Measurements from ENCODE around the gene USP6.

GRCh38 chr17:5121186-5121841, 5.5 kb downstream of the USP6 start:
- TF ChIP-seq CTCF (IDR thresholded peaks at IDR 0.05; ENCODE audit: poor library complexity) = no peak
- TF ChIP-seq EZH2 (IDR thresholded peaks at IDR 0.05; ENCODE audit: borderline replicate concordance) = no peak
- TF ChIP-seq EZH2phosphoT487 (IDR thresholded peaks at IDR 0.05; ENCODE audit: low read depth, severe bottlenecking, unreplicated experiment) = no peak

Measured in hepatocyte (in vitro differentiated cells).